Hepatocyte (in vitro differentiated cells): ENCODE data around the gene PI4KA.

ENCODE experiments used
- EZH2 ChIP-seq: fragments of 200-600 bp; sonication (generic); IDR thresholded peaks from 2 replicates; pipeline ENCODE4 v1.6.1; 2016; ENCODE audit warnings: antibody characterized with exemption, mild to moderate bottlenecking, borderline replicate concordance
- EZH2phosphoT487 ChIP-seq: fragments of 200-600 bp; sonication (generic); IDR thresholded peaks from one replicate; pipeline ENCODE4 v1.6.1; 2018; ENCODE audit warnings: antibody characterized with exemption, mild to moderate bottlenecking, low read depth, moderate library complexity; ENCODE audit not compliant: unreplicated experiment, severe bottlenecking
- TF ChIP-seq, protein P1 (sequence below): fragments of 200-600 bp; sonication (generic); IDR thresholded peaks from 2 replicates; pipeline ENCODE4 v1.5.1; 2016; ENCODE audit warnings: antibody characterized with exemption, mild to moderate bottlenecking; ENCODE audit not compliant: poor library complexity

DNA sequence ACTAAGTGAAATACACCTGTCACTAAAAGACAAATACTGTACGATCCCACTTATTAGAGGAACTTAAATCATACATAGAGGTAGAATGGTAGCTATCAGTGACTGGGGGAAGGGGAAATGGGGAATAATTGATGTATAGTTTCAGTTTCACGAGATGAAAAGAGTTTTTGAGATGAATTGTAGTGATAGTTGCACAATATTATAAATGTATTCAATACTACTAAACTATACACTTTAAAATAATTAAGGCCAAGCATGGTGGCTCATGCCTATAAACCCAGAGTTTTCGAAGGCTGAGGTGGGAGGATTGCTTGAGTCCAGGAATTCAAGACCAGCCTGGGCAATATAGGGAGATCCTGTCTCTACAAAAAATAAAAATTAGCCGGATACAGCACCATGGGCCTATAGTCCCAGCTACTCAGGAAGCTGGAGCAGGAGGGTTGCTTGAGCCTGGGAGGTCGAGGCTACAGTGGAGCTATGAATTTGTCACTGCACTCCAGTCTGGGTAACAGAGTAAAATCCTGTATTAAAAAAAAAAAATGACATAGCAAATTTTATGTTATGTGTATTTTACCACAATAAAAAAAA lies 44.3 kb downstream of the PI4KA start:
- TF ChIP-seq, protein P1, sequence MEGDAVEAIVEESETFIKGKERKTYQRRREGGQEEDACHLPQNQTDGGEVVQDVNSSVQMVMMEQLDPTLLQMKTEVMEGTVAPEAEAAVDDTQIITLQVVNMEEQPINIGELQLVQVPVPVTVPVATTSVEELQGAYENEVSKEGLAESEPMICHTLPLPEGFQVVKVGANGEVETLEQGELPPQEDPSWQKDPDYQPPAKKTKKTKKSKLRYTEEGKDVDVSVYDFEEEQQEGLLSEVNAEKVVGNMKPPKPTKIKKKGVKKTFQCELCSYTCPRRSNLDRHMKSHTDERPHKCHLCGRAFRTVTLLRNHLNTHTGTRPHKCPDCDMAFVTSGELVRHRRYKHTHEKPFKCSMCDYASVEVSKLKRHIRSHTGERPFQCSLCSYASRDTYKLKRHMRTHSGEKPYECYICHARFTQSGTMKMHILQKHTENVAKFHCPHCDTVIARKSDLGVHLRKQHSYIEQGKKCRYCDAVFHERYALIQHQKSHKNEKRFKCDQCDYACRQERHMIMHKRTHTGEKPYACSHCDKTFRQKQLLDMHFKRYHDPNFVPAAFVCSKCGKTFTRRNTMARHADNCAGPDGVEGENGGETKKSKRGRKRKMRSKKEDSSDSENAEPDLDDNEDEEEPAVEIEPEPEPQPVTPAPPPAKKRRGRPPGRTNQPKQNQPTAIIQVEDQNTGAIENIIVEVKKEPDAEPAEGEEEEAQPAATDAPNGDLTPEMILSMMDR = no peak
- no peak for TF ChIP-seq EZH2phosphoT487
- TF ChIP-seq EZH2 = no peak
